ENCODE results near the gene PPP1R27. TPM values are rescaled to one million over a fixed set of nuclear protein-coding genes. Genes with fewer than 3 reads are reported as not detected.

PPP1R27 gene
- total RNA-seq, 1 experiment from 2014 or later = 0.47 TPM

DNA sequence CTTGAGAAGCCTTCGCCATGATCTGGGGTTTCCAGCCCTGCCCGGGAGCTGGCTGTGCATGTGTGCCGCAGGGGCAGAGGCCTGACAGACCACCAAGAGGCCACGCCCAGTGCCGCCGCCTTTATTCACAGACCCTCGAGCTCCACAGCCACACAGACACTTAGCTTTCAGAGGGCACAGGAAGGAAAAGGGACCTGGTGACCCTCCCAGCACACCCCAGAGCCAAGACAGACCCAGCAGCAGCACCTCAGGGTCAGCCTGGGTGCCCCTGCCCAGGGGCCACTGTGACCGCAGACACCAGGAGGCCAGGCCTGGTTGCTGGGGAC lies 12.6 kb downstream of the PPP1R27 start:
- no peak for DNase-seq (ENCODE audit: low read depth)

DNA sequence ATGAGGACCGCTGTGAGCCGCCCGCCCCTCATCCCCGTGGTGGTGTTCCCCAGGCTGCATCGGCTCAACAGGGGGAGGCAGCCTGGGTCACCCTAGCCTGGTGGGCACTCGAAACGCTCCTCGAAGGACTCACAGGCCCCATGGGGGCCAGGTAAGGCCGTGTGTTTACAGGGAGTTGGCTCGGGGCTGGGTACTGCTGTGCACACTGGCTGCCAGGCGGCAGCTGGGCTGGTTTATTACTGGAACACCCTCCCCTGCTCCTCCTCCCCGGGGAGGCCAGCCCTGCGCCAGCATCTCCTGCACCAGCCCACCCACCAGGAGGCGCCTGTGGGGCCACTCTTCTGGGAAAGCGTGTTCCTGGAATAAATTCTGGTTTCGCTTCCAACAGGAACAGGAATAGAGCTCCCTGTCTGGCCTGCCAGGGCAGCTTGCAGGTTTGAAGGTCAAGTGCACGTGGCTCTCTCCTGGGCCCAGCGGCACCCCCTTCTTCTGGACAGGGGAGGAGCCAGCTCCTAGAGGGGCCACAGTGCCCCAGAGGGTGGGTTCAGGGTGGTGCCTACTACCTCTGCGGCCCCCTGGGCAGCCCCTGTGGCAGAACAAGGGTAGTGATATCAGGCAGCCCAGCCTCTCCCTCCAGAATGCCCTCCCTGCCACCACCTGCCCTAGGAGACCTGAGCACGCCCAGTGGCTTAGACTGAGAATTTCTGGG lies 13.1 kb downstream of the PPP1R27 start:
- peak; percentile 56 for DNase-seq (ENCODE audit: low read depth)

GRCh38 chr17:81821147-81821546 lies 13.7 kb downstream of the PPP1R27 start:
- DNase-seq (ENCODE audit: low read depth) = no peak

GRCh38 chr17:81819708-81820107 lies 15.1 kb downstream of the PPP1R27 start:
- DNase-seq (ENCODE audit: low read depth) = no peak

DNA sequence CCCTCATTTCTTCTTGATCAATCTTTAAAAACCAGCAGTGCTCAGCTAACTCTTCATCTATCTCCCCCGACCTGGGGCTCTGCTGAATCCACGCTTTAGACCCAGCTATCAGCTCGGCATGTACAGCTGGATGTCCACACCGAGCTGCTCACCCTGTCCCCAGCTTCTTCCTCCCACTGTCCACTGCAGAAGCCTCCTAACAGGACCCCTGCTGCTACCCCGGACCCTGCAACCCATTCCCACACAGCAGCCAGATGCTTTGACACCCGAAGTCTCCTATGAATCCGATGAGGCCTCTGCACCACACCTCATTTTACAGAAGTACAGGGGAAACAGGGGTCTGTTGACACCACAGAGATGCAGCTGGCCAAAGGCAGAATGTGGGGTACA lies 17.1 kb downstream of the PPP1R27 start:
- DNase-seq (ENCODE audit: low read depth) = no peak

DNA sequence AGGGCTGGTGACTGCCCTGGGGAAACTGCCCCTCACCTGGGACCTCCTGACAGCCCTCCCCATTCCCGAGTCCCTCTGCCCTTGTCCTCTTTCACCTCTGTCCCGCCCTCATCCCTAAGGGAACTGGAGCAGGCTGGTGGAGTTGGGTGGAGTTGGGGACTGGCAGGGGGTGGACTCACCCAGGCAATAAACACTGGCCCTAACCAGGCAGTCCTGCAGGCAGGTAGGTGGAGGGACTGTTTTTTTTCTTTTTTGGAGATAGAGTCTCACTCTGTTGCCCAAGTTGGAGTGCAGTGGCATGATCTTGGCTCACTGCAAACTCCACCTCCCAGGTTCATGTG lies 19.2 kb downstream of the PPP1R27 start:
- no peak for DNase-seq (ENCODE audit: low read depth)

DNA sequence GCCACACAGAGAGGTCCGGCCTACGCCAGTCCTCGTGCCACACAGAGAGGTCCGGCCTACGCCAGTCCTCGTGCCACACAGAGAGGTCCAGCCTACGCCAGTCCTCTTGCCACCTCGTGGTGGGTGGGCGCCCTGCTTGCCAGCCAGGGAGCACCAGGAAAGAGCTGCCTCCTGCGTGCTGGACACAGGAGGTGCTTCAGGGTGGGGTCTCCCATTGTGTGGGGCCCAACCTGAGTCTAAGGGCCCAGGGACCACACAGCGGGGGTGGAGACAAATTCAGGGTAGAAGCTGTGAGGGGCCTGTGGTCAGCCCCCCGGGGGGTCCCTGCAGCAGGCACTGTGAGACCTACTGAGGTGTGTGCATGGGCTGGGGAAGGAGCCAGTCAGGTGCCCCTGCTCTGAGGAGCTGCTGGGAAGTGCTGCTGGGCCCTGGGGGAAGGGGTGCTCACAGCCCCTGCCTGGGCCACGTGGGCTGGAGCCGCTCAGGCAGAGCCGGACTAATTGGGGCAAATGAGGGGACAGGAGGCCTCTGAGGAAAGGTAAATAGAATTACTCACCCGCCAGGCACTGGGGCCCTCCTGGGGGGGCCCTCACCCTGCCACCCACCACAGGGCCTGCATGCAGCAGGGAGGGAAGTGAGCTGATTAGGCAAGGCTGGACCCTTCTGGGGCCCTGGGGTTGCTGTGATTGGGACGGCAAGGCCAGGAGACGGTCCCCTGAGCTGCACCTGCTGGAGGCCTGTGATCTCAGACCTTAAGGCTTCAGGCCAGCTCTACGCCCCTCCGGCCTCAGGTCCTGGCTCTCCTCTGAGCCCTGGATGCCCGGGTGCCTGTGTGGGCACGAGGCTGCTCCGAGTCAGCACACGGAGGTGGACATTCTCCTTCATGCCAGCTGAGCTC lies 19.9 kb downstream of the PPP1R27 start:
- DNase-seq (ENCODE audit: low read depth) = no peak

DNA sequence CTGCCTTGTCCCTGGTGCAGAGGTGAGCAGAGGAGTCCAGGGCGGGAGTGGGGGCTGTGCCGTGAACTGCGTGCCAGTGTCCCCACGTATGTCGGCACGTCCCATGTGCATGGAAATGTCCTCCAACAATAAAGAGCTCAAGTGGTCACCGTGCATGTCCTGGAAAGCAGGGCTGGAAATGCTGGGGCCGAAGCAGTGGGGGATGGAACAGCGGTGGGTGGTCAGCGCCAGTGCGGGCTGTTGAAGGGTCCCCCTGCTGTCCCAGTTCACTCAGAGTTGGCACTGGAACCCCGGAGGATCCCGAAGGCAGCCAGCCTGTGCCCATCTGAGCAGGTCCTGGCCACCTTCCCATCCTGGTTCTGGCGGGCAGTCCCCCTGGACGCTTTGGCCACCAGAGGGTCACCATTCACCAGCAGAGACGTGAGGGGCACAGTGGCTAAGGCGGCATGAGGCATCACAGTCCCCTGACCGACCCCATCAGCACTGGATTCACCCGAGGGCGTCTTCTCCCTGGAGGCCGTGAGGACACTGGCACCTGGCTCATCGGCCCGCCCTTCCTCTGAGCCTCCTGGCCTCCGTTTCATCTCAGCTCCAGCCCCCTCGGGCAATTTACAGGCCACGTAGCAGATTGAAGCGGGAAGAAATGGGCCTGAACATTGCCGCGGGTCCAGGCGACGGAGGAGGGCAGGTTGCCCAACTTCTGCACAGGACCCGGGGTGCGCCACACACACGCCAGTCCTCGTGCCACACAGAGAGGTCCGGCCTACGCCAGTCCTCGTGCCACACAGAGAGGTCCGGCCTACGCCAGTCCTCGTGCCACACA lies 20.8 kb downstream of the PPP1R27 start:
- no peak for DNase-seq (ENCODE audit: low read depth)

- no peak for DNase-seq (ENCODE audit: low read depth)
These were observed 21.5 kb downstream of the PPP1R27 start for GRCh38 chr17:81813371-81813684.

GRCh38 chr17:81812571-81813370 lies 22.1 kb downstream of the PPP1R27 start:
- no peak for DNase-seq (ENCODE audit: low read depth)

DNA sequence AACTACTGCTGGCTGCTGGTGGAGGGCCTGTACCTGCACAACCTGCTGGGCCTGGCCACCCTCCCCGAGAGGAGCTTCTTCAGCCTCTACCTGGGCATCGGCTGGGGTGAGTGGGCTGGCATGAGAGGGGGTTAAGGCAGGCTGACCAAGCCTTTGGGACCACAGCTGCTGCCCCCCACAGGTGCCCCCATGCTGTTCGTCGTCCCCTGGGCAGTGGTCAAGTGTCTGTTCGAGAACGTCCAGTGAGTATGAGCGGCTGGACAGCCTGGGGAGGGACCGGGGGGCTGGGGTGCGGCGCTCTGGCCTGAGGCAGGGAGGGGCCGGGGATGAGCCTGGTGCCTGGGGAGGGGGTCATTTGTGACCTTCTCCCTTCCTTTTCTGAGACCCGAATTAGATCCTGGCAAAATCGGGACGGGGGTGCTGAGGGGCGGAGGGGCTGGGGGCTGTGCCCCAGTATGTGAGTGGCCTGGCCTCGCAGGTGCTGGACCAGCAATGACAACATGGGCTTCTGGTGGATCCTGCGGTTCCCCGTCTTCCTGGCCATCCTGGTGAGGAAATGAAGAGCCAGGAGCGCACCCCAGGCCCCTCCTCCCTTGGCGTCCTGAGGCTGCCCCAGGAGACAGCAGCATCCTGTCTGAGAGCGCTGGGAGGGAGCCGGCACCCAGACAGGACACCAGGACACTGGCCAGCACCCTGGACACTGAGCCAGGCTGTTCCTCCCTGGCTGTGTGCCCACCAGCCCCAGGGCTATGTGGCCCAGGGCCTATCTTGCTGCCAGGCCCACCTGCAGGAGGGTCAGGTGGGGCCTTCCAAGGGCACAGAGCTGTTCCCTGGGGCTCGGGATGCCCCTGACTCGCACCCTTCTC lies 22.9 kb downstream of the PPP1R27 start:
- no peak for DNase-seq (ENCODE audit: low read depth)

DNA sequence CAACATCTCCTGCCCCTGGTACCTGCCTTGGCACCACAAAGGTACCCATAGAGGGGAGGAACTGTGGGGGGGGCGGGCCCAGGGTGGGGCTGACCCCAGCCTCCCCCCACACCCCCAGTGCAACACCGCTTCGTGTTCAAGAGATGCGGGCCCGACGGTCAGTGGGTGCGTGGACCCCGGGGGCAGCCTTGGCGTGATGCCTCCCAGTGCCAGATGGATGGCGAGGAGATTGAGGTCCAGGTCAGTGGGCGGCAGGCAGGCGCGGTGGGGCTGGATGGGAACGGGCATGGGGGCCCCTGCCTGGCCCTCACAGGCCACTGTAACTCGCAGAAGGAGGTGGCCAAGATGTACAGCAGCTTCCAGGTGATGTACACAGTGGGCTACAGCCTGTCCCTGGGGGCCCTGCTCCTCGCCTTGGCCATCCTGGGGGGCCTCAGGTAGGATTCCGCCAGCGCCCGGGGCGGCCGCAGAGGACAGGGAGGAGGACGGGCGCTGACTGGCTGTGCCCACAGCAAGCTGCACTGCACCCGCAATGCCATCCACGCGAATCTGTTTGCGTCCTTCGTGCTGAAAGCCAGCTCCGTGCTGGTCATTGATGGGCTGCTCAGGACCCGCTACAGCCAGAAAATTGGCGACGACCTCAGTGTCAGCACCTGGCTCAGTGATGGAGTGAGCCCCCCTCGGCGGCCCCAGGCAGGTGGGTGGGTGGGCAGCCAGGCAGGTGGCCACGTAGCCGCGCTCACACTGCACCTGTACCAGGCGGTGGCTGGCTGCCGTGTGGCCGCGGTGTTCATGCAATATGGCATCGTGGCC lies 23.8 kb downstream of the PPP1R27 start:
- no peak for DNase-seq (ENCODE audit: low read depth)

DNA sequence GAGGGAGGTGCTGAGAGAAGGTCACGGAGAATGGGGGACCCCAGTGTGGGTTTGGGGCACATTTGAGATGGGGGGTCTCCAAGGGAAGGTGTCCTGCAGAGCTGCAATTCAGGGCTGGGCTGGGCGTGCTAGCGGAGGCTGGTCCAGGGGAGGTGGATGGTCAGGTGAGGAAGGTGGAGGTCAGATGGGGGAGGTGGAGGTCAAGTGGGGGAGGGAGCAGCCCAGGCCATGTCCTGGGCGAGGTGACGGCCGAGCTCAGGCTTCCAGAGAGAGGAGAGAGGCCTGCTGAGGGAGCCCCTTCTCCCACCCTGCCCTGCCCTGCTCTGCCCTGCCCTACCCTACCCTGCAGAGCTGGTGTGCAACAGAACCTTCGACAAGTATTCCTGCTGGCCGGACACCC lies 24.4 kb downstream of the PPP1R27 start:
- no peak for DNase-seq (ENCODE audit: low read depth)

DNA sequence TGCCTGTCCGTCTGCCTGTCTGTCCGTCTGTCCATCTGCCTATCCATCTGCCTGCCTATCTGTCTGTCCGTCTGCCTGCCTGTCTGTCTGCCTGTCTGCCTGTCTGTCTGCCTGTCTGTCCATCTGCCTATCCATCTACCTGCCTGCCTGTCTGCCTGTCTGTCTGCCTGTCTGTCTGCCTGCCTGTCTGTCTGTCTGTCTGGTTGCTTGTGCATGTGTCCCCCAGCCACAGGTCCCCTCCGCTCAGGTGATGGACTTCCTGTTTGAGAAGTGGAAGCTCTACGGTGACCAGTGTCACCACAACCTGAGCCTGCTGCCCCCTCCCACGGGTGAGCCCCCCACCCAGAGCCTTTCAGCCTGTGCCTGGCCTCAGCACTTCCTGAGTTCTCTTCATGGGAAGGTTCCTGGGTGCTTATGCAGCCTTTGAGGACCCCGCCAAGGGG lies 25.3 kb downstream of the PPP1R27 start:
- DNase-seq (ENCODE audit: low read depth) = no peak

DNA sequence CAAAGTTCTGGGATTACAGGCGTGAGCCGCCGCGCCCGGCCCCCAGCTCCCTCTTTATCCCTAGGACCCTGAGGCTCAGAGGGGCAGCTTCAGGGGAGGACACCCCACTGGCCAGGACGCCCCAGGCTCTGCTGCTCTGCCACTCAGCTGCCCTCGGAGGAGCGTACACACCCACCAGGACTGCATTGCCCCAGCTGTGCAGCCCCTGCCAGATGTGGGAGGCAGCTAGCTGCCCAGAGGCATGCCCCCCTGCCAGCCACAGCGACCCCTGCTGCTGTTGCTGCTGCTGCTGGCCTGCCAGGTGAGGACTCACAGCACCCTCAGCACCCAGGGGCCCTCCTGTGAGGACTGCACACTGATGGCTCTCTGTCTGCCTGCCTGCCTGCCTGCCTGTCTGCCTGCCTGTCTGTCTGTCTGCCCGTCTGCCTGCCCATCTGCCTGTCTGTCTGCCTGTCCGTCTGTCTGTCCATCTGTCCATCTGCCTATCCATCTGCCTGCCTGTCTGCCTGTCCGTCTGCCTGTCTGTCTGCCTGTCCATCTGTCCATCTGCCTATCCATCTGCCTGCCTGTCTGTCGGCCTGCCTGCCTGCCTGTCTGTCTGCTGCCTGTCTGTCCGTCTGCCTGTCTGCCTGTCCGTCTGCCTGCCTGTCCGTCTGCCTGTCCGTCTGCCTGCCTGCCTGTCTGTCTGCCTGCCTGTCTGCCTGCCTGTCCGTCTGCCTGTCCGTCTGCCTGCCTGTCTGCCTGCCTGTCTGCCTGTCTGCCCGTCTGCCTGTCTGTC lies 25.9 kb downstream of the PPP1R27 start:
- DNase-seq (ENCODE audit: low read depth) = no peak

- DNase-seq (ENCODE audit: low read depth) = no peak
These were observed 27.0 kb downstream of the PPP1R27 start for GRCh38 chr17:81807839-81808238.

DNA sequence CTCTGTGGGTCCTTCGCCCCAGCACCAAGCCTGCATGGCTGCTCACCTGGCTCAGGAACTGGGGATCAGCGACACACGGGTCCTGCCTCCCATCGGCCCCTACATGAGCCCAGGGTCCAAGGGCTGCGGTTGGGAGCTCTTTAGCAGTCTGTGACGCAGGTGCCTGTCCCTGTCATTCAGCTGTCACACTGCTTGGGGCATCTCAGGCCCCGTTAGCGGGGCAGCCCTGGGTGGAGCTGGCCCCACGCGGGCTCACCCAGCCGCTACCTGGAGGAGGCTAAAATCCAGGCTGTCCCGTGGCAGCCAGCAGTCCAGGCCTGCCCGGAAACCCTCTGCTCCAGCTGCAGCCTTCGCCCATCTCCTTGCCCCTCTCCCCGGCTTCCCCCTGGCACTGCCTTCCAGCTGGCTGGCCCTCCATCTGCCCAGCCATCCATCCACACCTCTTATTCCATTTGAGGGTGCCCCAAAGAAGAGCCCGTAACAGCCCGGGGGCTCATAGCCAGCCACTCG lies 27.6 kb downstream of the PPP1R27 start:
- no peak for DNase-seq (ENCODE audit: low read depth)

GRCh38 chr17:81806461-81807209 lies 28.2 kb downstream of the PPP1R27 start:
- DNase-seq (ENCODE audit: low read depth) = no peak

Measured in HT1080 (cell line).